IPS-18c (cell line): ENCODE data around the gene EFCAB5.
"Not testable (repeated sequence)": the region's sequence is repeated elsewhere in the genome, so short reads cannot be mapped to it uniquely, and the experiment has no call there.

Source experiments
- H3K4me3 ChIP-seq: 2 replicates; pipeline ENCODE4 v1.7.0; 2013; ENCODE audit warnings: low read depth, mild to moderate bottlenecking, low read length, moderate library complexity; ENCODE audit not compliant: insufficient read depth
- H3K9me3 ChIP-seq: one replicate; pipeline ENCODE4 v1.6.1; 2013; ENCODE audit warnings: mild to moderate bottlenecking, low read length, moderate library complexity; ENCODE audit not compliant: control insufficient read depth, insufficient read depth

EFCAB5 gene

GRCh38 chr17:30041551-30041950 is 100.1 kb downstream of the EFCAB5 start:
- no peaks in the 10 kb centered on the region for H3K9me3 ChIP-seq
- H3K4me3 ChIP-seq, result no peak overlapping the region

- Histone ChIP-seq H3K9me3 (no peaks in the 10 kb centered on the region), H3K4me3 (no peak overlapping the region)
Measured at GRCh38 chr17:30062372-30062771, 120.9 kb downstream of the EFCAB5 start.

DNA sequence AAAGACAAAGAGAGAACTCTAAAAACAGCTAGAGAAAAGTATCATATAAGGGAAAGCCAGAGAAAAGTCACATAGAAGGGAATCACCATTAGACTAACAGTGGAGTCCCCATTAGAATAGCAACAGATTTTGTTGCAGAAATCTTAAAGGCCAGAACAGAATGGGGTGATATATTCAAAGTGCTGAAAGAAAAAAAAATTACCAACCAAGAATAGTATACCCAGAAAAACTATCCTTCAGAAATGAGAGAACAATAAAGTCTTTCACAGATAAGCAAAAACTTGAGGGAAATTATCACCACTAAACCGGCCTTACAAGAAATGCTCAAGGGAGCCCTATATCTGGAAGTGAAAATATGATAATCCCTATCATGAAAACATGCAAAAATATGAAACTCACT is 123.3 kb downstream of the EFCAB5 start:
- no peaks in the 10 kb centered on the region for H3K9me3 ChIP-seq
- H3K4me3 ChIP-seq, result no peak overlapping the region

DNA sequence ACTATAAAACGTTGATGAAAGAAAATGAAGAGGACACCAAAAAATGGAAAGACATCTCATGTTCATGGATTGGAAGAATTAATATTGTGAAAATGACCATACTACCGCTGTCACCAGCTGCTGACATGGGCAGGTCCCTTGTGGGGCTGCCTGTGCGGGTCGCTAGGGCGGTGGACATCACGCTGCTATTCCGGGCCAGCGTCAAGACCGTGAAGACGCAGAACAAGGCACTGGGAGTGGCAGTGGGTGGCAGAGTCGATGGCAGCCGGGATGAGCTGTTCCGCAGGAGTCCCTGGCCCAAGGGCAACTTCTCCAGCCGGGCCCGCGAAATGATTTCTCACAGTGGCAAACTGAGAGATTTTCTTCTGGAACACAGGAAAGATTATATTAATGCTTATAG is 127.0 kb downstream of the EFCAB5 start:
- no peaks in the 10 kb centered on the region for H3K9me3 ChIP-seq
- H3K4me3 ChIP-seq, result no peak overlapping the region

DNA sequence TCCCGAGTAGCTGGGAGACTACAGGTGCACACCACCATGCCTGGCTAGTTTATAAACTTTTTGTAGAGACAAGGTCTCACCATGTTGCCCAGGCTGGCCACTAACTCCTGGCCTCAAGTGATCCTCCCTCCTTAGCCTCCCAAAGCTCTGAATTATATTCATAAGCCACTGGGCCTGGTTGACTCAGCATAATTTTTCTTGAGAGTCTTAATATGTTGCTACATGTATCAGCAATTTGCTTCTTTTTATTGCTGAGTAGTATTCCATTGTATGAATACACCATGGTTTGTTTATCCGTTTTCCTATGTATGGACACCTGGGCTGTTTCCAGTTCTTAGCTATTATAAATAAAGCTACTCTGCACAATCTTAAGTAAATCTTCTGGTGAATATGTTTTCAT is 132.8 kb downstream of the EFCAB5 start:
- Histone ChIP-seq H3K9me3 (no peaks in the 10 kb centered on the region), H3K4me3 (no peak overlapping the region)

GRCh38 chr17:30074730-30075129 is 133.3 kb downstream of the EFCAB5 start:
- H3K4me3 ChIP-seq, result no peak overlapping the region
- H3K9me3 ChIP-seq, result no peaks in the 10 kb centered on the region

GRCh38 chr17:30082773-30083172 is 141.3 kb downstream of the EFCAB5 start:
- Histone ChIP-seq H3K4me3 (no peak overlapping the region), H3K9me3 (no peaks in the 10 kb centered on the region)

GRCh38 chr17:30084788-30085187 is 143.4 kb downstream of the EFCAB5 start:
- Histone ChIP-seq H3K9me3 (no peaks in the 10 kb centered on the region), H3K4me3 (no peak overlapping the region)

DNA sequence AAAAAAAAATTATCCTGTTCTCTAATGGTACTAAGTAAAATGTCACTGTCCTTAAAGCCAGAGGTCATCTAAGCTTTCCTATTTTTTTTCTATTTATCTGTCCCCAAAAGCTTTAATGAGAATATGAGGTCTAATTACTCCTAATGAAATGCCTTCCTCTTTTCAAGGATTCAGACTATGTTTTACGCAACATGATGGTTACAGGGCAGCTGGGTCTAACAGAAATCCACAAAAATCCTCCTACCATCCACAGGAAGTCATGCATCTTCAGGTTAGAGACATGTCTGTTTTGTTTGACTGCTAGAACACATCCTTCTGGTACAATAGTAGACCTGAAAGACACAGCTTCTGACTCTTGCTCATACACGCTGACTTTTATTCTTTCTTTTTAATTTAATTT is 145.5 kb downstream of the EFCAB5 start:
- Histone ChIP-seq H3K9me3 (no peaks in the 10 kb centered on the region), H3K4me3 (no peak overlapping the region)

- not testable (repeated sequence) for H3K4me3 ChIP-seq
Measured at GRCh38 chr17:30087431-30087830, 146.0 kb downstream of the EFCAB5 start.

DNA sequence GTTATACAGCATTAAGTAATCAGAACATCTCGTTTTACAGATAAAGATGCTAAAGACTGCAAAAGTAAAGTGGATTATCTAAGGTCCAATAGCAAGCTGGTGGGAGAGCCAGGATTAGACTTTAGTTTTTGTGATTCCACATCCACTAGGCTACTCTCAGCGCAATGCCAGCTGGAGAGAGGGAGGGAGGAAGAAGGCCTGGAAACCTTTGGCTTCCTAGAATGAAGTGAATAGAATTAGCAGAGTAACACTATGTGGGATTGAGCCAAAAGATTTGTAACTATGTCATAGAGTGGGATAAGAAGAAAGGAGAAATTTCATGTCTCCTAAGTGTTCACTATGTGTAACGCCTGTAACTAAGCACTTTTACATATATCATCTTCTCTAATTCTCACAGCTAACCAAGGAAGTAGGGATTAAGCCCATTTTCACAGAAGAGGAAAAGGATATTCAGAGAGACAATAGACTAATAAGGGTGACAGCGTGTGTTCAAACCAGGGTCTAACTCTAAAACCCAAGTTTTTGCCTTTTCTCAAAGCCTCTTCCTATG is 149.8 kb downstream of the EFCAB5 start:
- H3K9me3 ChIP-seq, result no peaks in the 10 kb centered on the region
- no peak overlapping the region for H3K4me3 ChIP-seq

More at GRCh38 chr17:30087431-30087830, 146.0 kb downstream of the EFCAB5 start:
- not testable (repeated sequence) for H3K9me3 ChIP-seq

DNA sequence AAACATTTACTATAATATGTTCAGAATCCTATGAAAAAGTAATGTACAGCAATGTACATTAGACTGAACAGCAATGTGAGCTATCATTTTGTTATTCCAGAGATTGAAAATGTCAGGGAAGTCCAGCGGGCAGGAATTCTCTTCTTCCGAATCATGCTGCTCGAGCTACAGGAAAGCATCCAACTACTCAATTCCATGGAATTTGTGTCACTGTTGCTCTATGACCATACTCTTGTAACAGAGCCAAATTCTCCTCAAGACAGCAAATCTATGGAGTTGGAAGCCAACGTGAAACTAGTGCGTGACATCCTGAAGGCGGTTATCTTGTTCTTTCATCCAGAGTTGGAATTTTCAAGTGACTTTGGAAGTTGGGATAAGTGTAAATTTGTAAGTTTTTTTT is 150.3 kb downstream of the EFCAB5 start:
- H3K9me3 ChIP-seq, result no peaks in the 10 kb centered on the region
- H3K4me3 ChIP-seq, result no peak overlapping the region

GRCh38 chr17:30092886-30093285 is 151.5 kb downstream of the EFCAB5 start:
- Histone ChIP-seq H3K9me3 (no peaks in the 10 kb centered on the region), H3K4me3 (no peak overlapping the region)

GRCh38 chr17:30093463-30094147 is 152.2 kb downstream of the EFCAB5 start:
- Histone ChIP-seq H3K9me3 (no peaks in the 10 kb centered on the region), H3K4me3 (no peak overlapping the region)

DNA sequence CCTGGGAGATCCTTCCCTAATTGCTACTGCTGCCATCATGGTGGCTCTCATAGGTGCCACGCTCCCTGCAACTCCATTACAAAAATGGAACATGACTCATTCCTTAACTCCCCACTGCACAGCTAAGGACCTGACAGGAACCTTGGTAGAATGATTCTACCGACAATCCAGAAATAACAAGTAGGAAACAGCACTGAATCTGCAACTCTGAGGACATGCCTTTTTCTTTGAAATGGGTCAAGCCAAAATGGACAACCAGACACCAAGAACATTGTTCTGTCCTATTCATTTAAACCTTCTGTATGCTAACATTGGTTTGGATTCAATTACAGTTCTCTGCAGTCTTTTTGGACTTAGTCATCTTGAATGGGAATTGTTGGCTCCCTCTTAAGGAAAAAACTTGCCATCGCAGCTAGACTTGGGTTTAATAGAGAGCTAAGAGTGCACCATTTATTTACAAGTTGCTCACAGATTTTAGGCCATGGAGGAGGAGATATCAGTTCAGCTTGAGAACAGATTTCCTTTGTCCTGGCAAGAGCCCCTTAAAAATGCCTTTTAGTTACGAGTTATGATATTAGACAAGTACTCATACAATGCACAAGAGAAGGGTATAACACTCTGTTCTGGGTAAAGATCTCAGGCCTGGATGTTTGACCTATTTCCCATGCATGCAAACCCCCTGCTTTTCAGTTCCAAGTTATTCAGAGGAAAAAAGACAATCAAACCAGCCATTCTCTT is 154.2 kb downstream of the EFCAB5 start:
- no peaks in the 10 kb centered on the region for H3K9me3 ChIP-seq
- H3K4me3 ChIP-seq, result no peak overlapping the region

- H3K9me3 ChIP-seq, result no peaks in the 10 kb centered on the region
- no peak overlapping the region for H3K4me3 ChIP-seq
Measured at GRCh38 chr17:30101686-30102390, 160.4 kb downstream of the EFCAB5 start.

GRCh38 chr17:30103921-30104320 is 162.5 kb downstream of the EFCAB5 start:
- Histone ChIP-seq H3K9me3 (no peaks in the 10 kb centered on the region), H3K4me3 (no peak overlapping the region)
